ENCODE data around the gene ACAT2. TPM values are rescaled to one million over a fixed set of nuclear protein-coding genes. Genes with fewer than 3 reads are reported as not detected.

ACAT2 gene
- total RNA-seq, 2 donors from 2014 or later, result 7.3 to 16.2 TPM

DNA sequence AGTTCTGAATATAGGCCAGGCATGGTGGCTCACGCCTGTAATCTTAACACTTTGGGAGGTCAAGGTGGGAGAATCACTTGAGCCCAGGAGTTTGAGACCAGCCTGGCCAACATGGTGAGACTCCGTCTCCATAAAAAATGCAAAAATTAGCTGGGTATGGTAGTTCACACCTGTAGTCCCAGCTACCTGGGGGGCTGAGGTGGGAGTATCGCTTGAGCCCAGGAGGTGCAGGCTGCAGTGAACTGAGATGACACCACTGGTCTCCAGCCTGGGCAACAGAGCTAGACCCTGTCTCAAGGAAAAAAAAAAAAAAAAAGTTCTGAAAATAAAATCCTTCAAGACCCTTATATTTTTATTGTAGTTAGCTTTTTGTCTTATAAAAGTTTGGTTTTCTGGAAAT, 46.2 kb upstream of the ACAT2 start:
- peaks cover 56% of the 10 kb centered on the region for H3K4me1 ChIP-seq
- H3K27ac ChIP-seq, result peak overlapping the region in 3 of 4 donors; percentile 63 to 85 (median 74)
- H3K36me3 ChIP-seq (replicated peaks in 1 of 2; ENCODE audit: insufficient read depth in 1 of 2, low read depth in 2 of 2), result no peaks in the 10 kb centered on the region
- no peaks in the 10 kb centered on the region for H3K27me3 ChIP-seq
- no peak for TF ChIP-seq POLR2A (IDR thresholded peaks at IDR 0.05)
- TF ChIP-seq, protein P1, sequence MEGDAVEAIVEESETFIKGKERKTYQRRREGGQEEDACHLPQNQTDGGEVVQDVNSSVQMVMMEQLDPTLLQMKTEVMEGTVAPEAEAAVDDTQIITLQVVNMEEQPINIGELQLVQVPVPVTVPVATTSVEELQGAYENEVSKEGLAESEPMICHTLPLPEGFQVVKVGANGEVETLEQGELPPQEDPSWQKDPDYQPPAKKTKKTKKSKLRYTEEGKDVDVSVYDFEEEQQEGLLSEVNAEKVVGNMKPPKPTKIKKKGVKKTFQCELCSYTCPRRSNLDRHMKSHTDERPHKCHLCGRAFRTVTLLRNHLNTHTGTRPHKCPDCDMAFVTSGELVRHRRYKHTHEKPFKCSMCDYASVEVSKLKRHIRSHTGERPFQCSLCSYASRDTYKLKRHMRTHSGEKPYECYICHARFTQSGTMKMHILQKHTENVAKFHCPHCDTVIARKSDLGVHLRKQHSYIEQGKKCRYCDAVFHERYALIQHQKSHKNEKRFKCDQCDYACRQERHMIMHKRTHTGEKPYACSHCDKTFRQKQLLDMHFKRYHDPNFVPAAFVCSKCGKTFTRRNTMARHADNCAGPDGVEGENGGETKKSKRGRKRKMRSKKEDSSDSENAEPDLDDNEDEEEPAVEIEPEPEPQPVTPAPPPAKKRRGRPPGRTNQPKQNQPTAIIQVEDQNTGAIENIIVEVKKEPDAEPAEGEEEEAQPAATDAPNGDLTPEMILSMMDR (IDR thresholded peaks at IDR 0.05), result no peak
- 92 to 95% methylated on average over 3 of the region's 3 CpGs for WGBS, 2 donors
- intact Hi-C loops (cut with DNase I), result no loop called here
- H3K4me3 ChIP-seq, result no peak overlapping the region
- DNase-seq (no peak), ATAC-seq (no peak)
- H3K9me3 ChIP-seq, result no peaks in the 10 kb centered on the region

DNA sequence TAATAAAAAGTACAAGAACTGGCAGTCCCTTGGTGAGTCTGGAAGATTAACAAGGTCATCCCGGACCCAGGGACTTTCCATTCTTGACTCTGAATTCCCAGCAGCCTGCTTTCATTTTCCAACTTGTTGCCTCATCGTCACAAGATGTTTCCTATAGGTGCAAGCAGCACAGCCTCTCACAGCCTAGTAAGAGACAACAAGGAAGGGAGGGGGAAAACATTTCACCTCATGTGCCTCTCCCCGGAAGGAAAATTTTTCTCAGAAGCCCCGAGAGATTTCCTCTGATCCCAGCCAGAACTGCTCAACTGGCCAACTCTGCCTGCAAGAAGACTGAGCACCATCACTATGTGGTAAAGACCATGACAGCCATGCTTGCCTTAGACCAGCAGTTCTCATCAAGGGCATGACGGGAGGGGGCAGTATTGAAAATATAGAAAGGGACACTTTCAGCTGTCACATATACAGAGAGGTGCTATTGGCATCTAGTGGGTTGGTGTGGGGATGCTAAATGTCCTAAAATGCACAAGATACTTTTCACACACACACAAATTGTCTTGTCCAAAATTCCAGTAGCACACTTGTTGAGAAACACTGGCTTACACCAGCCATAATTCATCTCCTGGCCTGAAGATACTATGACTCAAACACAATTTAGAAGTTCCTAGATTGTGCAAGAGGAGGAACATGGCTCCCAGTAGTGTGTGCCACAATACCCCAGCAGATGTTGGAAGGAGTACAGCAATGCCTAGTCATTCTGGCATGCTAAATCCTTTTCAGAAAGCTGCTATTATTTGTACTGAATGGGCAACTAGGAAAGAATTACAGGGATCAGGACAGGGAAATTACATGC, 45.4 kb upstream of the ACAT2 start:
- Histone ChIP-seq H3K36me3 (replicated peaks in 1 of 2; ENCODE audit: insufficient read depth in 1 of 2, low read depth in 2 of 2) (no peaks in the 10 kb centered on the region), H3K27ac (peak overlapping the region; percentile 59 to 85 (median 68)), H3K27me3 (no peaks in the 10 kb centered on the region), H3K4me3 (no peak overlapping the region), H3K4me1 (peaks cover 61% of the 10 kb centered on the region), H3K9me3 (no peaks in the 10 kb centered on the region)
- intact Hi-C loops (cut with DNase I), result no loop called here
- TF ChIP-seq POLR2A (IDR thresholded peaks at IDR 0.05), result peak in 2 of 3 donors; percentile 9 to 28
- TF ChIP-seq, protein P1 (IDR thresholded peaks at IDR 0.05), result no peak
- peak; percentile 81 for ATAC-seq
- peak; percentile 34 to 80 (median 56) for DNase-seq
- WGBS, 2 donors, result 46 to 54% methylated on average over 5 of the region's 5 CpGs

DNA sequence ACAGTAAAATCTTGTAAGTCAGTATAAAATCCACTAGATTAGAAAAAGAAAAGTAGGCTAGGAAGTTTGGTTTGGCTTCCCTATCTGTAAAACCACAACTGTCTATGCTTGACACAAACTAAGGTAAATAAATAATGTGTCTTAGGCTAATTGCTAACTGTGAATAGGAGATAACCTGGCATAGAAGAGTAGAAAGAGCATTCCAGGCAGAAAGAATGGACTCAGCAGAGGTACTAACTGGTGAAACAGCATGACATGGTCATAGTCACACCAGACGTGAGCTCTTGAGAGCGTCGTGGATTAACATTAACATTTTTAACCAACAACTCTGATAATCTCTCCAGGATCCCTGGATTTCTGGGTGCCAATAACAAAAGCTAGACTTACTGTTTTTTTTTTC, 43.2 kb upstream of the ACAT2 start:
- DNase-seq, result no peak
- Histone ChIP-seq H3K27ac (peak overlapping the region in 2 of 4 donors; percentile 24 to 45), H3K4me3 (no peak overlapping the region), H3K4me1 (peaks cover 66% of the 10 kb centered on the region), H3K36me3 (replicated peaks in 1 of 2; ENCODE audit: insufficient read depth in 1 of 2, low read depth in 2 of 2) (no peaks in the 10 kb centered on the region), H3K9me3 (no peaks in the 10 kb centered on the region), H3K27me3 (no peaks in the 10 kb centered on the region)
- no peak for ATAC-seq
- no peak for TF ChIP-seq POLR2A (IDR thresholded peaks at IDR 0.05)
- TF ChIP-seq, protein P1 (IDR thresholded peaks at IDR 0.05), result no peak
- intact Hi-C loops (cut with DNase I), result no loop called here
- WGBS, 2 donors, result 38 to 47% methylated on average over 3 of the region's 3 CpGs

DNA sequence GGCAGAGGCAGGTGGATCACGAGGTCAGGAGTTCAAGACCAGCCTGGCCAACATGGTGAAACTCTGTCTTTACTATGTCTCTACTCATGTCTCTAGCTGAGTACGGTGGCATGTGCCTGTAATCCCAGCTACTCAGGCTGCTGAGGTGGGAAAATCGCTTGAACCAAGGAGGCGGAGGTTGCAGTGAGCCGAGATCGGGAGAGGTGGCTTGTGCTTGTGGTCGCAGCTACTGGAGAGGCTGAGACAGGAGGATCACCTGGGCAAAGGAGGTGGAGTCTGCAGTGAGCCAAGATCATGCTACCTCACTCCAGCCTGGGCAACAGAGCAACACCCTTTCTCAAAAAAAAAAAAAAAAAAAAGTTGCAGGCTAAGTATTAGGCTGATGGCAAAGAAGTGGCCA, 42.6 kb upstream of the ACAT2 start:
- WGBS, 2 donors, result 96% methylated on average over 7 of the region's 7 CpGs
- Histone ChIP-seq H3K9me3 (no peaks in the 10 kb centered on the region), H3K36me3 (replicated peaks in 1 of 2; ENCODE audit: insufficient read depth in 1 of 2, low read depth in 2 of 2) (no peaks in the 10 kb centered on the region), H3K4me1 (peaks cover 66% of the 10 kb centered on the region), H3K27ac (peak overlapping the region in 1 of 4 donors; percentile 24), H3K4me3 (no peak overlapping the region), H3K27me3 (no peaks in the 10 kb centered on the region)
- DNase-seq, result no peak
- no peak for TF ChIP-seq POLR2A (IDR thresholded peaks at IDR 0.05)
- TF ChIP-seq, protein P1 (IDR thresholded peaks at IDR 0.05), result no peak
- no peak for ATAC-seq
- intact Hi-C loops (cut with DNase I), result no loop called here

Measured in body of pancreas (tissue), 4 donors.